Right cardiac atrium (tissue), 5 donors: Measurements from ENCODE around the gene NIT2. TPM values are rescaled to one million over a fixed set of nuclear protein-coding genes. Genes with fewer than 3 reads are reported as not detected.

Experiments used
- ATAC-seq, 2 donors: fragments of 200-7000 bp; cut with Tn5 transposase; one replicate each; pipeline versions ENCODE4 v1.8.0 to v1.9.1; 2020; ENCODE audit warnings: moderate library complexity in 2 of 2, mild to moderate bottlenecking in 1 of 2
- DNase-seq, 3 donors: peaks; one replicate each; pipeline ENCODE4 v3.0.0-alpha.2; 2020
- H3K27ac ChIP-seq: one replicate; pipeline ENCODE4 v1.5.1; 2013; ENCODE audit warnings: mild to moderate bottlenecking, low read length, control low read depth, moderate library complexity
- H3K27me3 ChIP-seq: one replicate; pipeline ENCODE4 v1.6.1; 2013; ENCODE audit not compliant: control insufficient read depth, insufficient read depth
- H3K4me1 ChIP-seq: one replicate; pipeline ENCODE4 v1.6.1; 2013; ENCODE audit warnings: low read length; ENCODE audit not compliant: control insufficient read depth, insufficient read depth
- H3K4me3 ChIP-seq: one replicate; pipeline ENCODE4 v1.5.1; 2013; ENCODE audit warnings: low read length, control low read depth
- H3K9me3 ChIP-seq: one replicate; pipeline ENCODE4 v1.6.1; 2013; ENCODE audit warnings: low read length; ENCODE audit not compliant: control insufficient read depth
- WGBS: extraction: QIAGEN DNeasy Blood & Tissue Kit; methylation state at CpG from one replicate; pipeline ENCODE4 v1.1.7; 2013; 5-methylcytosine and 5-hydroxymethylcytosine counted together
- intact Hi-C, 4 donors: fragments of 100-400 bp; cut with DNase I; formaldehyde crosslinking; loops; one replicate each; pipeline versions ENCODE4 v1.11.0 to v1.14.0; 2022 to 2023
- polyA plus RNA-seq: library from polyadenylated mRNA; stranded (reverse); fragments of 200-250 nt; gene quantifications from one replicate; pipeline ENCODE4 v1.2.3, GENCODE V29; 2013
- total RNA-seq, 4 donors: library from RNA; stranded (reverse); fragmentation: NEBNext Ultra II Directional; extraction: Animal tissue kit (Norgen Biotek cat#: 25700); gene quantifications; one replicate each; pipeline ENCODE4 v1.2.1, GENCODE V29; 2021
- donor health status: healthy with polysubstance abuse.
- donor health status: DM: no; HTN: yes; CAD: no.
- donor health status: DM: no; HTN: no; CAD: no.
- donor health status: DM: no; HTN: yes; CAD: no; lungs with severe emphysema.
- donor health status: DM: yes; HTN: yes; CAD: no.

Gene NIT2
- total and polyA plus RNA-seq, 5 donors: 26.9 to 44.3 (median 32.6) TPM

- intact Hi-C loops: no loop called here
- no peaks in the 10 kb centered on the region for H3K27me3 ChIP-seq
- 93% methylated on average over 4 of the region's 4 CpGs for WGBS
- no peak overlapping the region for H3K4me3 ChIP-seq
- no peak for DNase-seq
- H3K9me3 ChIP-seq: no peaks in the 10 kb centered on the region
- H3K27ac ChIP-seq: no peak overlapping the region
- no peak for ATAC-seq
- no peaks in the 10 kb centered on the region for H3K4me1 ChIP-seq
These were observed 73.5 kb downstream of the NIT2 start for GRCh38 chr3:100407977-100408532.

Other genes with a start within 250 kb of the NIT2 start
- 10 to 100 TPM; 53.6 to 88.3 (median 68.7) TPM for gene FILIP1L, start 220.3 kb upstream of the NIT2 start, total RNA-seq
- gene FILIP1L, start 220.3 kb upstream of the NIT2 start, polyA plus RNA-seq: 42.2 TPM
- gene TBC1D23, start 73.8 kb upstream of the NIT2 start, total RNA-seq: 10 to 100 TPM; 26.1 to 37.4 (median 32.3) TPM
- 15.0 TPM for gene TBC1D23, start 73.8 kb upstream of the NIT2 start, polyA plus RNA-seq
- 10 to 100 TPM; 44.1 to 56.4 (median 51.0) TPM for gene TOMM70, start 66.3 kb downstream of the NIT2 start, total RNA-seq
- 28.4 TPM for gene TOMM70, start 66.3 kb downstream of the NIT2 start, polyA plus RNA-seq
- gene LNP1, start 66.8 kb downstream of the NIT2 start, total RNA-seq: 1 to 10 TPM; 4.1 to 6.9 (median 4.5) TPM
- 4.1 TPM for gene LNP1, start 66.8 kb downstream of the NIT2 start, polyA plus RNA-seq
- gene TMEM45A, start 157.9 kb downstream of the NIT2 start, total RNA-seq: 10 to 100 TPM in 3 of 4 donors, 1 to 10 TPM in 1; 7.6 to 21.0 (median 15.3) TPM
- gene TMEM45A, start 157.9 kb downstream of the NIT2 start, polyA plus RNA-seq: 8.9 TPM